HL-60 (cell line): ENCODE results near the gene RNASE4.

Source experiments
- GABPA ChIP-seq: IDR thresholded peaks from 2 replicates; pipeline ENCODE4 v1.6.1; 2012; ENCODE audit warnings: low read depth
- POLR2AphosphoS5 ChIP-seq: IDR thresholded peaks from 2 replicates; pipeline ENCODE4 v1.6.1; 2012; ENCODE audit warnings: low read depth
- TF ChIP-seq, protein P1 (sequence below): IDR thresholded peaks from one replicate; pipeline ENCODE4 v1.5.1; 2011; ENCODE audit warnings: low read length, control low read depth, inconsistent platforms; ENCODE audit not compliant: insufficient read depth
- TF ChIP-seq, protein P2 (sequence below): IDR thresholded peaks from 2 replicates; pipeline ENCODE4 v1.6.1; 2012; ENCODE audit warnings: low read depth; ENCODE audit not compliant: insufficient replicate concordance

DNA sequence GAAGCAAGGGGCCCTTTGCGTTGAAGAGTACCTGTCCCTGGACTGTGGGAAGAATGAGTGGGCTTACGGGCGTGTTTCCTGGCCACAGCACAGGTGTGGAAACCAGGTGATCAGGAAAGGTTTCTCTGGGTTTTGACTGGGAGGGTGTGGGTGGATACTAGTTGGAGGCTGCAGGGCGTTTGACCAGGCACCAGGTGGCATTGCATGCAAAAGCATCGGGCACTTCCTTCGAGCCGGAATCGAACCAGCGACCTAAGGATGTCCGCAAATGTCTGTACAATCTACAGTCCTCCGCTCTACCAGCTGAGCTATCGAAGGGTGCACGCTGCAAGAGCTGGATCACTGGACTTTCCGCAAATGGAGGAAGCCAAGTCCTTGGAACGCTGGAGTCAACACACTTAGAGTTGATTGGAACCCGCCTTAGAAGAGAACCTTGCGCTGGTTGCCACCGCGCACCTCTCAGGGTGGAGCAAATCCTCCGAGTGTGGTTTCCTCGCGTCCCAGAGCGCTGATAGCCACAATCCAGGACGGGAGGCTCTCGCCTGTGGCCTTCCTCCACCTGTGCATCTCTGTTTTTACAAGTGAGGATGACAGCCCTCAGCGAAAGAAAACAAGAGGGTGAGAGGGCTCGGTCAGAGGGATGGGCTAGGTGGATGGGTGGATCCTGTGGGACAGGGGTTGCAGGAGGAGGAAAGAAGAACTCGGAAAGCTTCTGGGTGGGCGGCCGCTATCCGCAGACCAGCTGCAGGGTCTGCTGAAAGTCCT, 21.2 kb upstream of the RNASE4 start:
- TF ChIP-seq GABPA: no peak
- TF ChIP-seq, protein P1, sequence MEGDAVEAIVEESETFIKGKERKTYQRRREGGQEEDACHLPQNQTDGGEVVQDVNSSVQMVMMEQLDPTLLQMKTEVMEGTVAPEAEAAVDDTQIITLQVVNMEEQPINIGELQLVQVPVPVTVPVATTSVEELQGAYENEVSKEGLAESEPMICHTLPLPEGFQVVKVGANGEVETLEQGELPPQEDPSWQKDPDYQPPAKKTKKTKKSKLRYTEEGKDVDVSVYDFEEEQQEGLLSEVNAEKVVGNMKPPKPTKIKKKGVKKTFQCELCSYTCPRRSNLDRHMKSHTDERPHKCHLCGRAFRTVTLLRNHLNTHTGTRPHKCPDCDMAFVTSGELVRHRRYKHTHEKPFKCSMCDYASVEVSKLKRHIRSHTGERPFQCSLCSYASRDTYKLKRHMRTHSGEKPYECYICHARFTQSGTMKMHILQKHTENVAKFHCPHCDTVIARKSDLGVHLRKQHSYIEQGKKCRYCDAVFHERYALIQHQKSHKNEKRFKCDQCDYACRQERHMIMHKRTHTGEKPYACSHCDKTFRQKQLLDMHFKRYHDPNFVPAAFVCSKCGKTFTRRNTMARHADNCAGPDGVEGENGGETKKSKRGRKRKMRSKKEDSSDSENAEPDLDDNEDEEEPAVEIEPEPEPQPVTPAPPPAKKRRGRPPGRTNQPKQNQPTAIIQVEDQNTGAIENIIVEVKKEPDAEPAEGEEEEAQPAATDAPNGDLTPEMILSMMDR: peak; percentile 57
- TF ChIP-seq, protein P2, sequence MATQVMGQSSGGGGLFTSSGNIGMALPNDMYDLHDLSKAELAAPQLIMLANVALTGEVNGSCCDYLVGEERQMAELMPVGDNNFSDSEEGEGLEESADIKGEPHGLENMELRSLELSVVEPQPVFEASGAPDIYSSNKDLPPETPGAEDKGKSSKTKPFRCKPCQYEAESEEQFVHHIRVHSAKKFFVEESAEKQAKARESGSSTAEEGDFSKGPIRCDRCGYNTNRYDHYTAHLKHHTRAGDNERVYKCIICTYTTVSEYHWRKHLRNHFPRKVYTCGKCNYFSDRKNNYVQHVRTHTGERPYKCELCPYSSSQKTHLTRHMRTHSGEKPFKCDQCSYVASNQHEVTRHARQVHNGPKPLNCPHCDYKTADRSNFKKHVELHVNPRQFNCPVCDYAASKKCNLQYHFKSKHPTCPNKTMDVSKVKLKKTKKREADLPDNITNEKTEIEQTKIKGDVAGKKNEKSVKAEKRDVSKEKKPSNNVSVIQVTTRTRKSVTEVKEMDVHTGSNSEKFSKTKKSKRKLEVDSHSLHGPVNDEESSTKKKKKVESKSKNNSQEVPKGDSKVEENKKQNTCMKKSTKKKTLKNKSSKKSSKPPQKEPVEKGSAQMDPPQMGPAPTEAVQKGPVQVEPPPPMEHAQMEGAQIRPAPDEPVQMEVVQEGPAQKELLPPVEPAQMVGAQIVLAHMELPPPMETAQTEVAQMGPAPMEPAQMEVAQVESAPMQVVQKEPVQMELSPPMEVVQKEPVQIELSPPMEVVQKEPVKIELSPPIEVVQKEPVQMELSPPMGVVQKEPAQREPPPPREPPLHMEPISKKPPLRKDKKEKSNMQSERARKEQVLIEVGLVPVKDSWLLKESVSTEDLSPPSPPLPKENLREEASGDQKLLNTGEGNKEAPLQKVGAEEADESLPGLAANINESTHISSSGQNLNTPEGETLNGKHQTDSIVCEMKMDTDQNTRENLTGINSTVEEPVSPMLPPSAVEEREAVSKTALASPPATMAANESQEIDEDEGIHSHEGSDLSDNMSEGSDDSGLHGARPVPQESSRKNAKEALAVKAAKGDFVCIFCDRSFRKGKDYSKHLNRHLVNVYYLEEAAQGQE: no peak
- TF ChIP-seq POLR2AphosphoS5: no peak
